Panc1 (cell line): Measurements from ENCODE around the gene SLC22A23. TPM values are rescaled to one million over a fixed set of nuclear protein-coding genes. Genes with fewer than 3 reads are reported as not detected.

Experiments
- ATAC-seq: fragments of 200-7000 bp; cut with Tn5 transposase; 2 replicates; pipeline ENCODE4 v1.9.1; 2020; ENCODE audit warnings: mild to moderate bottlenecking, moderate library complexity
- BruUV-seq: library from RNA; stranded (reverse); fragments of 400-500 nt; replicated peaks from 2 replicates; lab custom pipeline; 2021; lab: Mats Ljungman, UMichigan
- CTCF ChIA-PET: fragments of 300-600 bp; sonication (Branson Sonifier 250); formaldehyde crosslinking; loops from one replicate; lab custom pipeline; 2022; ENCODE audit warnings: antibody characterized with exemption; lab: Charles Lee
- POLR2A ChIA-PET: fragments of 300-600 bp; sonication (Branson Sonifier 250); formaldehyde crosslinking; loops from one replicate; lab custom pipeline; 2022; ENCODE audit warnings: antibody characterized with exemption; lab: Charles Lee
- DNase-seq: peaks from one replicate; pipeline ENCODE4 v3.0.0-alpha.2; 2010; ENCODE audit warnings: low read depth, low spot score
- H3K27ac ChIP-seq: 2 replicates; pipeline ENCODE4 v1.5.1; 2011; ENCODE audit warnings: mild to moderate bottlenecking, low read length, inconsistent platforms
- H3K27me3 ChIP-seq: fragments of 200-500 bp; sonication (Bioruptor generic); 2 replicates; pipeline ENCODE4 v1.6.0; 2014; ENCODE audit warnings: low read length, inconsistent platforms; ENCODE audit not compliant: control insufficient read depth, insufficient read depth
- H3K36me3 ChIP-seq: fragments of 200-500 bp; sonication (Bioruptor generic); 2 replicates; pipeline ENCODE4 v1.5.1; 2014; ENCODE audit warnings: inconsistent platforms, mild to moderate bottlenecking, low read length, moderate library complexity; ENCODE audit not compliant: control insufficient read depth, insufficient read depth
- H3K4me1 ChIP-seq: 2 replicates; pipeline ENCODE4 v1.5.1; 2011; ENCODE audit warnings: inconsistent platforms, mild to moderate bottlenecking, low read length, moderate library complexity; ENCODE audit not compliant: control insufficient read depth, insufficient read depth
- H3K4me3 ChIP-seq, 2 experiments: 2 replicates each; pipeline ENCODE4 v1.5.1; 2011 to 2012; ENCODE audit warnings: low read depth in 2 of 2, low read length in 2 of 2, mild to moderate bottlenecking in 2 of 2, inconsistent platforms in 1 of 2, moderate library complexity in 1 of 2
- H3K9me3 ChIP-seq: fragments of 200-500 bp; sonication (Bioruptor generic); 2 replicates; pipeline ENCODE4 v1.5.1; 2014; ENCODE audit warnings: low read depth, mild to moderate bottlenecking, inconsistent platforms, low read length, moderate library complexity; ENCODE audit not compliant: control insufficient read depth, insufficient read depth
- CTCF ChIP-seq: fragments of 450-650 bp; IDR thresholded peaks from 2 replicates; pipeline ENCODE4 v1.5.1; 2017; ENCODE audit warnings: mild to moderate bottlenecking
- POLR2AphosphoS5 ChIP-seq: IDR thresholded peaks from 2 replicates; pipeline ENCODE4 v1.6.1; 2012; ENCODE audit warnings: mild to moderate bottlenecking, low read depth, low read length, moderate library complexity
- REST ChIP-seq, 2 experiments: IDR thresholded peaks; 2 replicates each; pipeline ENCODE4 v1.6.1; 2011 to 2012; ENCODE audit warnings: low read depth in 2 of 2, control low read depth in 1 of 2, low read length in 1 of 2, mild to moderate bottlenecking in 1 of 2, moderate library complexity in 1 of 2; ENCODE audit not compliant: insufficient read depth in 1 of 2
- SIN3A ChIP-seq: IDR thresholded peaks from 2 replicates; pipeline ENCODE4 v1.6.1; 2012; ENCODE audit warnings: low read depth, mild to moderate bottlenecking, low read length, moderate library complexity, borderline replicate concordance; ENCODE audit not compliant: insufficient read depth
- TCF7L2 ChIP-seq: IDR thresholded peaks from 2 replicates; pipeline ENCODE4 v1.6.1; 2011; ENCODE audit warnings: mild to moderate bottlenecking, low read depth, low read length, inconsistent platforms
- in situ Hi-C: cut with HindIII; loops from 2 replicates; pipeline ENCODE4 v1.10.0; 2016; ENCODE audit warnings: low sequenced_read_pairs, low pct_unique_long_range_greater_than_20kb
- intact Hi-C: fragments of 100-400 bp; cut with micrococcal nuclease; formaldehyde crosslinking; loops from one replicate; pipeline ENCODE4 v1.10.0; 2022; ENCODE audit not compliant: unreplicated experiment
- total RNA-seq: library from RNA; stranded (reverse); gene quantifications from one replicate; pipeline ENCODE4 v1.2.1, GENCODE V29; 2021; ENCODE audit not compliant: unreplicated experiment

Gene SLC22A23
- total RNA-seq, 1 experiment from 2014 or later: 4.5 TPM

- Histone ChIP-seq H3K4me3 (no peak overlapping the region), H3K4me1 (no peaks in the 10 kb centered on the region), H3K27me3 (no peaks in the 10 kb centered on the region), H3K36me3 (no peaks in the 10 kb centered on the region), H3K9me3 (no peaks in the 10 kb centered on the region), H3K27ac (no peak overlapping the region)
- in situ Hi-C loops (no loop called here), intact Hi-C loops (no loop called here)
- ChIA-PET CTCF (no interaction called here), POLR2A (interaction anchor here (0.6 kb wide), 1 partner anchor 18 kb away, joined by 3 read pairs; no protein-coding TSS in a partner anchor)
- DNase-seq (no peak), ATAC-seq (no peak)
- TF ChIP-seq POLR2AphosphoS5: no peak
- TF ChIP-seq SIN3A: no peak
- no peak for TF ChIP-seq TCF7L2
- TF ChIP-seq CTCF: no peak
- TF ChIP-seq REST (IDR thresholded peaks at IDR 0.05; ENCODE audit: insufficient read depth in 1 of 2, low read depth in 2 of 2, low read length in 1 of 2): no peak
- BruUV-seq: no TSS peak
Observed at GRCh38 chr6:3409699-3410384, 47.0 kb downstream of the SLC22A23 start.

GRCh38 chr6:3408665-3409064, 48.2 kb downstream of the SLC22A23 start:
- H3K4me1 ChIP-seq: no peaks in the 10 kb centered on the region
- BruUV-seq: no TSS peak
- intact Hi-C loops (no loop called here), in situ Hi-C loops (no loop called here)
- TF ChIP-seq TCF7L2 (no peak), SIN3A (no peak), POLR2AphosphoS5 (no peak)
- no peaks in the 10 kb centered on the region for H3K36me3 ChIP-seq
- H3K4me3 ChIP-seq: no peak overlapping the region
- no peak overlapping the region for H3K27ac ChIP-seq
- ChIA-PET POLR2A (no interaction called here), CTCF (no interaction called here)
- ATAC-seq (no peak), DNase-seq (no peak)
- no peaks in the 10 kb centered on the region for H3K9me3 ChIP-seq
- H3K27me3 ChIP-seq: no peaks in the 10 kb centered on the region

GRCh38 chr6:3407840-3408239, 49.0 kb downstream of the SLC22A23 start:
- in situ Hi-C loops (no loop called here), intact Hi-C loops (no loop called here)
- Histone ChIP-seq H3K27me3 (no peaks in the 10 kb centered on the region), H3K9me3 (no peaks in the 10 kb centered on the region), H3K27ac (no peak overlapping the region), H3K4me3 (no peak overlapping the region), H3K4me1 (no peaks in the 10 kb centered on the region), H3K36me3 (no peaks in the 10 kb centered on the region)
- DNase-seq (no peak), ATAC-seq (no peak)
- ChIA-PET CTCF (interaction anchor here (0.6 kb wide), 1 partner anchor 39 kb away, joined by 3 read pairs; no protein-coding TSS in a partner anchor), POLR2A (no interaction called here)
- BruUV-seq: no TSS peak
- TF ChIP-seq POLR2AphosphoS5 (no peak), SIN3A (no peak), TCF7L2 (no peak), REST (IDR thresholded peaks at IDR 0.05; ENCODE audit: insufficient read depth in 1 of 2, low read depth in 2 of 2, low read length in 1 of 2) (no peak), CTCF (no peak)
